GM23338 (cell line): ENCODE measurements around the gene ZNF532. TPM values are rescaled to one million over a fixed set of nuclear protein-coding genes. Genes with fewer than 3 reads are reported as not detected.

ENCODE experiments used
- ATAC-seq: fragments of 200-7000 bp; cut with Tn5 transposase; 3 replicates; pipeline ENCODE4 v1.9.1; 2020
- DNase-seq: peaks from one replicate; pipeline ENCODE4 v3.0.0-alpha.2; 2015; ENCODE audit warnings: low spot score
- H2AFZ ChIP-seq: fragments of 200-600 bp; sonication (generic); 2 replicates; pipeline ENCODE4 v1.8.0; 2016; ENCODE audit warnings: antibody characterized with exemption, mild to moderate bottlenecking, moderate library complexity
- H3F3A ChIP-seq: fragments of 200-600 bp; sonication (generic); replicated peaks from 2 replicates; pipeline ENCODE4 v1.8.0; 2017; ENCODE audit warnings: antibody characterized with exemption, mixed run types, low read depth
- H3K27ac ChIP-seq: fragments of 200-600 bp; sonication (generic); 2 replicates; pipeline ENCODE4 v1.6.1; 2016; ENCODE audit warnings: low read depth
- H3K27me3 ChIP-seq: fragments of 200-600 bp; sonication (generic); 2 replicates; pipeline ENCODE4 v1.8.0; 2016; ENCODE audit warnings: mild to moderate bottlenecking, mixed run types, moderate library complexity; ENCODE audit not compliant: insufficient read depth
- H3K36me3 ChIP-seq: fragments of 200-600 bp; sonication (generic); 2 replicates; pipeline ENCODE4 v1.8.0; 2016; ENCODE audit warnings: mild to moderate bottlenecking; ENCODE audit not compliant: insufficient read depth
- H3K4me1 ChIP-seq: fragments of 200-600 bp; sonication (generic); 2 replicates; pipeline ENCODE4 v1.8.0; 2016; ENCODE audit warnings: mild to moderate bottlenecking, moderate library complexity; ENCODE audit not compliant: insufficient read depth
- H3K4me2 ChIP-seq: fragments of 200-600 bp; sonication (generic); 2 replicates; pipeline ENCODE4 v1.7.1; 2017; ENCODE audit warnings: mixed run types
- H3K4me3 ChIP-seq: fragments of 200-600 bp; sonication (generic); 2 replicates; pipeline ENCODE4 v1.6.1; 2016; ENCODE audit warnings: mixed run types
- H3K79me2 ChIP-seq: fragments of 200-600 bp; sonication (generic); replicated peaks from 2 replicates; pipeline ENCODE4 v1.8.0; 2017; ENCODE audit warnings: mild to moderate bottlenecking; ENCODE audit not compliant: insufficient read depth
- H3K9me2 ChIP-seq: fragments of 200-600 bp; sonication (generic); 2 replicates; pipeline ENCODE4 v1.8.0; 2017; ENCODE audit not compliant: insufficient read depth
- H4K20me1 ChIP-seq: fragments of 200-600 bp; sonication (generic); replicated peaks from 2 replicates; pipeline ENCODE4 v1.8.0; 2017; ENCODE audit warnings: mild to moderate bottlenecking; ENCODE audit not compliant: insufficient read depth
- H3K27ac Mint-ChIP-seq: 2 replicates; pipeline ENCODE4 v1.8.0; 2020; ENCODE audit warnings: inconsistent platforms, mild to moderate bottlenecking, moderate library complexity, mixed read lengths
- H3K27me3 Mint-ChIP-seq: 3 replicates; pipeline ENCODE4 v1.8.0; 2022; ENCODE audit warnings: low read depth, mild to moderate bottlenecking, moderate library complexity, mixed read lengths, inconsistent platforms; ENCODE audit not compliant: insufficient read depth, poor library complexity
- H3K36me3 Mint-ChIP-seq: 3 replicates; pipeline ENCODE4 v1.8.0; 2021; ENCODE audit warnings: low read depth, mild to moderate bottlenecking, inconsistent platforms, moderate library complexity, mixed read lengths
- H3K4me1 Mint-ChIP-seq: 3 replicates; pipeline ENCODE4 v1.8.0; 2020; ENCODE audit warnings: mild to moderate bottlenecking, inconsistent platforms, mixed read lengths
- H3K4me3 Mint-ChIP-seq: 3 replicates; pipeline ENCODE4 v1.8.0; 2021; ENCODE audit warnings: moderate library complexity, mild to moderate bottlenecking, inconsistent platforms, mixed read lengths
- H3K9me3 Mint-ChIP-seq: 3 replicates; pipeline ENCODE4 v1.8.0; 2020; ENCODE audit warnings: moderate library complexity, mild to moderate bottlenecking, inconsistent platforms, mixed read lengths
- CREB1 ChIP-seq: fragments of 250-450 bp; sonication (Bioruptor Pico); IDR thresholded peaks from 2 replicates; pipeline ENCODE4 v1.5.0; 2020; ENCODE audit warnings: low read depth, mild to moderate bottlenecking, moderate library complexity
- ETS1 ChIP-seq: IDR thresholded peaks from 2 replicates; pipeline ENCODE4 v1.6.1; 2016; ENCODE audit warnings: antibody characterized with exemption
- EZH2 ChIP-seq: fragments of 200-600 bp; sonication (generic); IDR thresholded peaks from one replicate; pipeline ENCODE4 v1.8.0; 2017; ENCODE audit warnings: antibody characterized with exemption, mild to moderate bottlenecking, low read depth; ENCODE audit not compliant: unreplicated experiment
- EZH2phosphoT487 ChIP-seq: fragments of 200-600 bp; sonication (generic); IDR thresholded peaks from one replicate; pipeline ENCODE4 v1.8.1; 2018; ENCODE audit warnings: antibody characterized with exemption; ENCODE audit not compliant: unreplicated experiment
- JUNB ChIP-seq: IDR thresholded peaks from one replicate; pipeline ENCODE4 v1.6.1; 2016; ENCODE audit warnings: antibody characterized with exemption; ENCODE audit not compliant: unreplicated experiment
- NANOG ChIP-seq: IDR thresholded peaks from 2 replicates; pipeline ENCODE4 v1.6.1; 2016; ENCODE audit warnings: antibody characterized with exemption, borderline replicate concordance
- POLR2AphosphoS5 ChIP-seq: IDR thresholded peaks from 2 replicates; pipeline ENCODE4 v1.6.1; 2016; ENCODE audit warnings: antibody characterized with exemption, low read depth
- STAT1 ChIP-seq: IDR thresholded peaks from one replicate; pipeline ENCODE4 v1.6.1; 2016; ENCODE audit warnings: antibody characterized with exemption; ENCODE audit not compliant: unreplicated experiment
- ZNF331 ChIP-seq: fragments of 250-450 bp; sonication (Bioruptor Pico); IDR thresholded peaks from 2 replicates; pipeline ENCODE4 v1.5.0; 2020; ENCODE audit warnings: low read depth, mild to moderate bottlenecking, moderate library complexity
- polyA plus RNA-seq: library from polyadenylated mRNA; unstranded; fragments of >200 nt; fragmentation: Nextera tagmentation; extraction: Ambion mirVana; gene quantifications from 2 replicates; pipeline ENCODE4 v1.2.1, GENCODE V29; 2016
- total RNA-seq: library from RNA; depleted of rRNA; stranded (reverse); fragments of >200 nt; shearing (Covaris generic); gene quantifications from 2 replicates; pipeline ENCODE4 v1.2.3, GENCODE V29; 2014
- TF ChIP-seq, protein P1 (sequence below), 2 experiments: fragments of 200-600 bp in 1 of 2; sonication (generic) in 1 of 2; conservative IDR thresholded peaks; 2 replicates each; pipeline versions ENCODE4 v1.5.1 to v1.6.1; 2016 to 2017; ENCODE audit warnings: antibody characterized with exemption in 2 of 2, low read depth in 2 of 2, mild to moderate bottlenecking in 2 of 2, moderate library complexity in 1 of 2
- TF ChIP-seq, protein P2 (sequence below): IDR thresholded peaks from one replicate; pipeline ENCODE4 v1.6.1; 2018; ENCODE audit warnings: antibody characterized with exemption; ENCODE audit not compliant: unreplicated experiment

Gene ZNF532
- total and polyA plus RNA-seq, 2 experiments from 2014 or later = 51.5 to 225 TPM

- TF ChIP-seq, protein P1, sequence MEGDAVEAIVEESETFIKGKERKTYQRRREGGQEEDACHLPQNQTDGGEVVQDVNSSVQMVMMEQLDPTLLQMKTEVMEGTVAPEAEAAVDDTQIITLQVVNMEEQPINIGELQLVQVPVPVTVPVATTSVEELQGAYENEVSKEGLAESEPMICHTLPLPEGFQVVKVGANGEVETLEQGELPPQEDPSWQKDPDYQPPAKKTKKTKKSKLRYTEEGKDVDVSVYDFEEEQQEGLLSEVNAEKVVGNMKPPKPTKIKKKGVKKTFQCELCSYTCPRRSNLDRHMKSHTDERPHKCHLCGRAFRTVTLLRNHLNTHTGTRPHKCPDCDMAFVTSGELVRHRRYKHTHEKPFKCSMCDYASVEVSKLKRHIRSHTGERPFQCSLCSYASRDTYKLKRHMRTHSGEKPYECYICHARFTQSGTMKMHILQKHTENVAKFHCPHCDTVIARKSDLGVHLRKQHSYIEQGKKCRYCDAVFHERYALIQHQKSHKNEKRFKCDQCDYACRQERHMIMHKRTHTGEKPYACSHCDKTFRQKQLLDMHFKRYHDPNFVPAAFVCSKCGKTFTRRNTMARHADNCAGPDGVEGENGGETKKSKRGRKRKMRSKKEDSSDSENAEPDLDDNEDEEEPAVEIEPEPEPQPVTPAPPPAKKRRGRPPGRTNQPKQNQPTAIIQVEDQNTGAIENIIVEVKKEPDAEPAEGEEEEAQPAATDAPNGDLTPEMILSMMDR (conservative IDR thresholded peaks at IDR 0.05; ENCODE audit: low read depth in 2 of 2) = no peak
These were observed 64.5 kb downstream of the ZNF532 start (continued) for GRCh38 chr18:58929206-58929605.

DNA sequence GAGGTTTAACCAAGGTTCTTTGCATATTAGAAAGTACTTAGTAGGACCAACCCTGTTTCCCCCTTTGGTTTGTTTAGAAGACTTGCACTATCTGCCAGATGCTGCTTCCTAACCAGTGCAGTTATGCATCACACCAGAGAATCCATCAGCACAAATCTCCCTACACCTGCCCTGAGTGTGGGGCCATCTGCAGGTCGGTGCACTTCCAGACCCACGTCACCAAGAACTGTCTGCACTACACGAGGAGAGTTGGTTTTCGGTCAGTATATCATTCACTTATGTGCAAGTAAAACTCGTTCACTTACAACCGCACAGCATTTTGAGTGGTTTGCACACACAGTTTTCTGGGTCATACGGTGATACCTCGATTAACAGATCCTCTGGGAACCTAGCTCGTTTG, 69.7 kb downstream of the ZNF532 start:
- H3K36me3 ChIP-seq = peaks cover 37% of the 10 kb centered on the region
- H3K36me3 Mint-ChIP-seq = peaks cover 70% of the 10 kb centered on the region
- peaks cover 95% of the 10 kb centered on the region for H3K79me2 ChIP-seq
- H4K20me1 ChIP-seq = peaks cover 12% of the 10 kb centered on the region
- no peak overlapping the region for H3K4me3 Mint-ChIP-seq
- no peak overlapping the region for H2AFZ ChIP-seq
- H3K27ac ChIP-seq = no peak overlapping the region
- peaks cover 15% of the 10 kb centered on the region for H3K4me1 ChIP-seq
- no peaks in the 10 kb centered on the region for H3K9me3 Mint-ChIP-seq
- ATAC-seq (no peak; the same call in 2 of the 3 replicates), DNase-seq (no peak)
- H3K27me3 ChIP-seq = no peaks in the 10 kb centered on the region
- no peak overlapping the region for H3K4me3 ChIP-seq
- peaks cover 25% of the 10 kb centered on the region for H3K4me1 Mint-ChIP-seq
- peaks cover 5% of the 10 kb centered on the region for H3K27me3 Mint-ChIP-seq
- H3K27ac Mint-ChIP-seq = no peak overlapping the region
- no peaks in the 10 kb centered on the region for H3K9me2 ChIP-seq
- H3K4me2 ChIP-seq = no peak overlapping the region
- peaks cover 25% of the 10 kb centered on the region for H3F3A ChIP-seq
- TF ChIP-seq POLR2AphosphoS5 (no peak), NANOG (no peak), EZH2 (no peak), ZNF331 (no peak), JUNB (no peak), ETS1 (no peak), STAT1 (no peak), EZH2phosphoT487 (no peak), CREB1 (CRISPR knock-in tag) (no peak)
- TF ChIP-seq, protein P2, sequence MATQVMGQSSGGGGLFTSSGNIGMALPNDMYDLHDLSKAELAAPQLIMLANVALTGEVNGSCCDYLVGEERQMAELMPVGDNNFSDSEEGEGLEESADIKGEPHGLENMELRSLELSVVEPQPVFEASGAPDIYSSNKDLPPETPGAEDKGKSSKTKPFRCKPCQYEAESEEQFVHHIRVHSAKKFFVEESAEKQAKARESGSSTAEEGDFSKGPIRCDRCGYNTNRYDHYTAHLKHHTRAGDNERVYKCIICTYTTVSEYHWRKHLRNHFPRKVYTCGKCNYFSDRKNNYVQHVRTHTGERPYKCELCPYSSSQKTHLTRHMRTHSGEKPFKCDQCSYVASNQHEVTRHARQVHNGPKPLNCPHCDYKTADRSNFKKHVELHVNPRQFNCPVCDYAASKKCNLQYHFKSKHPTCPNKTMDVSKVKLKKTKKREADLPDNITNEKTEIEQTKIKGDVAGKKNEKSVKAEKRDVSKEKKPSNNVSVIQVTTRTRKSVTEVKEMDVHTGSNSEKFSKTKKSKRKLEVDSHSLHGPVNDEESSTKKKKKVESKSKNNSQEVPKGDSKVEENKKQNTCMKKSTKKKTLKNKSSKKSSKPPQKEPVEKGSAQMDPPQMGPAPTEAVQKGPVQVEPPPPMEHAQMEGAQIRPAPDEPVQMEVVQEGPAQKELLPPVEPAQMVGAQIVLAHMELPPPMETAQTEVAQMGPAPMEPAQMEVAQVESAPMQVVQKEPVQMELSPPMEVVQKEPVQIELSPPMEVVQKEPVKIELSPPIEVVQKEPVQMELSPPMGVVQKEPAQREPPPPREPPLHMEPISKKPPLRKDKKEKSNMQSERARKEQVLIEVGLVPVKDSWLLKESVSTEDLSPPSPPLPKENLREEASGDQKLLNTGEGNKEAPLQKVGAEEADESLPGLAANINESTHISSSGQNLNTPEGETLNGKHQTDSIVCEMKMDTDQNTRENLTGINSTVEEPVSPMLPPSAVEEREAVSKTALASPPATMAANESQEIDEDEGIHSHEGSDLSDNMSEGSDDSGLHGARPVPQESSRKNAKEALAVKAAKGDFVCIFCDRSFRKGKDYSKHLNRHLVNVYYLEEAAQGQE = no peak
- TF ChIP-seq, protein P1 (conservative IDR thresholded peaks at IDR 0.05; ENCODE audit: low read depth in 2 of 2) = no peak
